ENCODE results near the gene CCDC91.

- TF ChIP-seq CTCF (IDR thresholded peaks at IDR 0.05) (no peak), POLR2A (IDR thresholded peaks at IDR 0.05) (no peak), POLR2AphosphoS5 (IDR thresholded peaks at IDR 0.05; ENCODE audit: insufficient read depth in 1 of 2, low read depth in 1 of 2) (no peak)
Observed at GRCh38 chr12:28278960-28279359, 88.7 kb downstream of the CCDC91 start.

Measured in vagina (tissue), 2 donors.